ENCODE data around the gene RELN. TPM values are rescaled to one million over a fixed set of nuclear protein-coding genes. Genes with fewer than 3 reads are reported as not detected.

RELN gene
- total and polyA plus RNA-seq, 9 donors = 0.68 to 8.7 (median 2.7) TPM

DNA sequence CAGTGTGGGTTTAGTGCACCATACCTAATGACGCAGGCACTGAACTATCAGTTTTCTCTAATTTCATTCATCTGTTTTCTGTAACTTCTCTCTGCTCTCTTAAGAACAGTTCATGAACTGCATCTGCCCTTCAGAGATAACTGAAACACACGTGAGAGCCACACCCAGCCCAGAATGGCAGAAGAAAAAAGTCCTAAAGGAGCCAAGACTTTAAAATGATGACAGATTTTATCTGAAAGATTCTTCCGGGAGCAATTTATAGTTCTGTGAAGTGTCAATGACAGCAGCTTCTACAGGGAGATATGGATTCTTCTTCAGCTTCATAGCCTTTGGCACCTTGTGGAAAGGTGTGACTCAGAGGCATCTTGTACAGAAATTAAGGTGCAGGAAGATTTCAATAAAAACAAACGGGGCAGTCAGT lies 332.0 kb downstream of the RELN start:
- intact Hi-C loops (cut with DNase I) = no loop called here
- TF ChIP-seq, protein P1, sequence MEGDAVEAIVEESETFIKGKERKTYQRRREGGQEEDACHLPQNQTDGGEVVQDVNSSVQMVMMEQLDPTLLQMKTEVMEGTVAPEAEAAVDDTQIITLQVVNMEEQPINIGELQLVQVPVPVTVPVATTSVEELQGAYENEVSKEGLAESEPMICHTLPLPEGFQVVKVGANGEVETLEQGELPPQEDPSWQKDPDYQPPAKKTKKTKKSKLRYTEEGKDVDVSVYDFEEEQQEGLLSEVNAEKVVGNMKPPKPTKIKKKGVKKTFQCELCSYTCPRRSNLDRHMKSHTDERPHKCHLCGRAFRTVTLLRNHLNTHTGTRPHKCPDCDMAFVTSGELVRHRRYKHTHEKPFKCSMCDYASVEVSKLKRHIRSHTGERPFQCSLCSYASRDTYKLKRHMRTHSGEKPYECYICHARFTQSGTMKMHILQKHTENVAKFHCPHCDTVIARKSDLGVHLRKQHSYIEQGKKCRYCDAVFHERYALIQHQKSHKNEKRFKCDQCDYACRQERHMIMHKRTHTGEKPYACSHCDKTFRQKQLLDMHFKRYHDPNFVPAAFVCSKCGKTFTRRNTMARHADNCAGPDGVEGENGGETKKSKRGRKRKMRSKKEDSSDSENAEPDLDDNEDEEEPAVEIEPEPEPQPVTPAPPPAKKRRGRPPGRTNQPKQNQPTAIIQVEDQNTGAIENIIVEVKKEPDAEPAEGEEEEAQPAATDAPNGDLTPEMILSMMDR (IDR thresholded peaks at IDR 0.05) = no peak
- TF ChIP-seq EP300 (IDR thresholded peaks at IDR 0.05) (no peak), POLR2A (IDR thresholded peaks at IDR 0.05) (no peak)
- no peak for DNase-seq
- H3K4me1 ChIP-seq (ENCODE audit: insufficient read depth) = no peaks in the 10 kb centered on the region
- WGBS, 3 donors = 41 to 65% (median 54%) methylated on average over 4 of the region's 4 CpGs
- H3K27ac ChIP-seq = no peak overlapping the region
- no peaks in the 10 kb centered on the region for H3K36me3 ChIP-seq
- no peak overlapping the region for H3K4me3 ChIP-seq
- H3K9me3 ChIP-seq = no peaks in the 10 kb centered on the region
- H3K27me3 ChIP-seq = no peaks in the 10 kb centered on the region

- no peaks in the 10 kb centered on the region for H3K27me3 ChIP-seq
- DNase-seq = no peak
- H3K36me3 ChIP-seq = no peaks in the 10 kb centered on the region
- intact Hi-C loops (cut with DNase I) = no loop called here
- H3K27ac ChIP-seq = no peak overlapping the region
- no peaks in the 10 kb centered on the region for H3K9me3 ChIP-seq
- TF ChIP-seq EP300 (IDR thresholded peaks at IDR 0.05) (no peak), POLR2A (IDR thresholded peaks at IDR 0.05) (no peak)
- TF ChIP-seq, protein P1 (IDR thresholded peaks at IDR 0.05) = no peak
- H3K4me1 ChIP-seq (ENCODE audit: insufficient read depth) = no peaks in the 10 kb centered on the region
- no peak overlapping the region for H3K4me3 ChIP-seq
Measured at GRCh38 chr7:103656221-103656620, 333.2 kb downstream of the RELN start.

DNA sequence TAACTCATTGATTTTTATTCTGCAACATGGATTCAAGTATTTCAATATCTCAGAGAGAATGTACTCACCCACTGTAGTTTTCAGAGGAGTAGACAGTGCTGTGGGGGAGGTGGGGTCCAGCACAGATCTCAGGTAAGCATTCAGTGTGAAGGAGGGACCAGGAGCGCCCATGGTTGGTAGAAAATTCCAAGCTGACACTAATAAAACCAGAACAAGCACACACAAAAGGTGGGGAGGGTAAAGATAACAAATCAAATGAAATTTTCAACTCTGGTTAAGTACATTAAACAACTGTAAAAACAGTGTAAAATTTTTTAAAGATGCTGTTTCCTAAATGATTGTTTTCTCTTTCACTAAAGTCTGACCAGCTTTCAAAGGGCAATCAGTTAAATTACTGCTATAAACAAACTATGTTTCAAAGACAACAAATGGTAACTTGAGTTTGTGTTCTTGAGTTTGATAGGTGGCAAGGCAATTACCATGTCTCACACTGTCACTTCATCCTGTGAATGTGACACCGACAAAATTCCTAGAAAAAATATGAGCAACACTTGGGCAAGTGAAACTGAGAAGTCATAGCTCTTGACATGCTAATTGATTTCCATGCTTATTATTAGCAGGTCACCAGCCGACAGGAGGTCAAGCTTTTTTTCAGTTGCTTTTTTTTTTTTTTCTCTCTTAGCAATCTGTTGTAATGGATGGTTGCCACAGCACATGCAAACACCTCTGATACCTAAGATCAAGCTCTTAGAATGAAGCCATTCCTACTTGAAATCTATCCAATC lies 337.7 kb downstream of the RELN start:
- DNase-seq = no peak
- Histone ChIP-seq H3K4me3 (no peak overlapping the region), H3K4me1 (ENCODE audit: insufficient read depth) (no peaks in the 10 kb centered on the region), H3K27me3 (no peaks in the 10 kb centered on the region), H3K36me3 (no peaks in the 10 kb centered on the region), H3K9me3 (no peaks in the 10 kb centered on the region), H3K27ac (no peak overlapping the region)
- no peak for TF ChIP-seq EP300 (IDR thresholded peaks at IDR 0.05)
- TF ChIP-seq POLR2A (IDR thresholded peaks at IDR 0.05) = no peak
- TF ChIP-seq, protein P1 (IDR thresholded peaks at IDR 0.05) = no peak
- 24 to 29% (median 27%) methylated on average over 3 of the region's 3 CpGs for WGBS, 3 donors
- intact Hi-C loops (cut with DNase I) = no loop called here

DNA sequence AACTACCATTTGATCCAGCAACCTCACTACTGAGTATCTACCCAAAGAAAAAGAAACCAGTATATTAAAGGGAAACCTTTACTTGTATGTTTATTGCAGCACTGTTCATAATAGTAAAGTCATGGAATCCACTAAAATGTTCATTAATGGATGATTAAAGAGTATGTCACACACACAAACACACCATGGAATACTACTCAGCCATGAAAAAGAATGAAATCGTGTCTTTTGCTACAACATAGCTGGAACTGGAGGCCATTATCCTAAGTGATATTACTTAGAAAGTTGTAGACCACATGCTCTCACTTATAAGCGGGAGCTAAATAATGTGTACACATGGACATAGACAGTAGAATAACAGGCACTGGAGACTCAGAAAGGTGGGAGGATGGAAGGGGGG lies 340.4 kb downstream of the RELN start:
- Histone ChIP-seq H3K27ac (no peak overlapping the region), H3K9me3 (no peaks in the 10 kb centered on the region), H3K4me3 (no peak overlapping the region), H3K4me1 (ENCODE audit: insufficient read depth) (no peaks in the 10 kb centered on the region), H3K36me3 (no peaks in the 10 kb centered on the region), H3K27me3 (no peaks in the 10 kb centered on the region)
- TF ChIP-seq POLR2A (IDR thresholded peaks at IDR 0.05) (no peak), EP300 (IDR thresholded peaks at IDR 0.05) (no peak)
- TF ChIP-seq, protein P1 (IDR thresholded peaks at IDR 0.05) = no peak
- WGBS, 3 donors = 91 to 100% (median 92%) methylated on average over 2 of the region's 2 CpGs
- intact Hi-C loops (cut with DNase I) = no loop called here
- DNase-seq = no peak
